GM19397 (cell line): Measurements from ENCODE around the gene MOK.

ENCODE experiments used
- ATAC-seq: cut with Tn5 transposase; IDR thresholded peaks from one replicate; pipeline ENCODE4 v1.9.1; 2021; ENCODE audit warnings: mild to moderate bottlenecking, moderate library complexity; ENCODE audit not compliant: unreplicated experiment

Gene MOK

GRCh38 chr14:102210421-102211042, 94.4 kb downstream of the MOK start:
- ATAC-seq = no peak

DNA sequence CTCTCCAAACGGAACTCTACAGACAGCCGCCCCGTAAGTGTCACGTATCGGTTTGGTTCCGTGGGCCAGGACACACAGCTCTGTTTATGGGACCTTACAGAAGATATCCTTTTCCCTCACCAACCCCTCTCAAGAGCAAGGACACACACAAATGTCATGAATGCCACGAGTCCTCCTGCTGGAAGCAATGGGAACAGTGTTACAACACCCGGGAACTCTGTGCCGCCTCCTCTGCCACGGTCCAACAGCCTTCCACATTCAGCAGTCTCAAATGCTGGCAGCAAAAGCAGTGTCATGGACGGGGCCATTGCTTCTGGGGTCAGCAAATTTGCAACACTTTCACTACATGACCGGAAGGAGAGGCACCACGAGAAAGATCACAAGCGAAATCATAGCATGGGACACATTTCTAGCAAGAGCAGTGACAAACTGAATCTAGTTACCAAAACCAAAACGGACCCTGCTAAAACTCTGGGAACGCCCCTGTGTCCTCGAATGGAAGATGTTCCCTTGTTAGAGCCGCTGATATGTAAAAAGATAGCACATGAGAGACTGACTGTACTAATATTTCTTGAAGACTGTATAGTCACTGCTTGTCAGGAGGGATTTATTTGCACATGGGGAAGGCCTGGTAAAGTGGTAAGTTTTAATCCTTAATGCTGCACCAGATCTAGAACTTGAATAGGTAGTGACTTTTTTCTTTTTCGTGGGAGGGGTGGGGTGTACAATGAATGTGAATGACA, 95.6 kb downstream of the MOK start:
- no peak for ATAC-seq

DNA sequence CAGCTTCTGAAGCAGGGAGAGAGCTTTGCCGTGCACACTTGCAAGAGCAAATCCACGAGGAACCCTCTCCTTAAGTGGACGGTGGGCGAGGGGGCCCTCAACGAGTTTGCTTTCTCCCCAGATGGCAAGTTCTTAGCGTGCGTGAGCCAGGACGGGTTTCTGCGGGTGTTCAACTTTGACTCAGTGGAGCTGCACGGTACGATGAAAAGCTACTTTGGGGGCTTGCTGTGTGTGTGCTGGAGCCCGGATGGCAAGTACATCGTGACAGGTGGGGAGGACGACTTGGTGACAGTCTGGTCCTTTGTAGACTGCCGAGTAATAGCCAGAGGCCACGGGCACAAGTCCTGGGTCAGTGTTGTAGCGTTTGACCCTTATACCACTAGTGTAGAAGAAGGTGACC, 96.2 kb downstream of the MOK start:
- no peak for ATAC-seq

GRCh38 chr14:102207831-102208365, 97.1 kb downstream of the MOK start:
- ATAC-seq = no peak

- no peak for ATAC-seq
Observed at GRCh38 chr14:102206918-102207317, 98.0 kb downstream of the MOK start.

GRCh38 chr14:102205560-102205959, 99.4 kb downstream of the MOK start:
- no peak for ATAC-seq

DNA sequence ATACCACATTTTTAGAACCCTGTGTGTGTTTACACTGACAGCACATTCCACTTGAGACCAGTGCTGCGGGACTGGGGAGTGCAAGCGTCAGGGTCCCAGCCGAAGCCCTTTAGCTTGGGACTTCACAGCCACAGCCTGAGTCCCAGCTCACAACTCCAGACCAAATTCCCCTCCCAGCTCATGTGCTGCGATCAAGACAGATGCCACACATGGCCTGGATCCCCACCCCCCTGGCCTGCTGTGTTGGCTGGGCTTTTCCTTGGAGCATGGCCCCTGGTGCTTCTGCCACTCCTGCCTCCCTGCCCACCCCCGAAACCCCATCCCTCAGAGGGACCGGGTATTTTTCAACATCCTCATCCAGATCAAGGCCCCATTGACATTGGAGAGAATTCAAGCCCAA, 101.6 kb downstream of the MOK start:
- ATAC-seq = no peak

GRCh38 chr14:102202944-102203343, 102.0 kb downstream of the MOK start:
- ATAC-seq = no peak

GRCh38 chr14:102201776-102202175, 103.2 kb downstream of the MOK start:
- no peak for ATAC-seq

- ATAC-seq = no peak
Observed at GRCh38 chr14:102201353-102201738, 103.6 kb downstream of the MOK start.

DNA sequence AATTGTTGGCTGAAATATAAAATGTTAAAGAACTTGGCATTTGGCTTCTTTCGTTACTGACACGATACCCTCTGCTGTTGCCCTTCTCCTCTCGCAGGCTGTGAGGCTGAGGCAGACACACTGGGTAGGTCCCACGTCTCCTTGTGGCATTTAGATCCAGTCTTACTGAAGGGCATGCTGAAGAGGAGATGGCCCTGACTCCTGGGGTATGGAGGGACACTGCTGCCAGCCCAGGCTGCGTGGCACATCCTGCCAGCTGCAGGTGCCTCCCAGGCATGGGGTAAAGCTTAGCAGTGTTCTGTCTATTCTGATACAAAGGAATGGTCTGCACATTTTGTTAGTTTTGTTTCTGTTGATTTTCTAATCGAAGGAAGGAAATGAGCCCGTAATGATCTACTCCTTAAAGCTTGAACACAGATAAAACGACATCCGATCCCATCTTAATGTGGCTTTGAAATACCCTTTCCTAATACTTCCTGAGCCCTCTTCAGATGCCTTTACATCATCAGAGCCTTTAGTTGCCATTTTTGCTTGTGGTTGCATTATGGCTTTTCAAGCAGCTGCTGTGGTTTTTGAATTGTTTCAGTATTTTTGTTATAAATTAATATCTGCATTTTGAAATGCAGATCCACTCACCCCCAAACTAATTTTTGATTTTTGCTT, 104.1 kb downstream of the MOK start:
- ATAC-seq = no peak

DNA sequence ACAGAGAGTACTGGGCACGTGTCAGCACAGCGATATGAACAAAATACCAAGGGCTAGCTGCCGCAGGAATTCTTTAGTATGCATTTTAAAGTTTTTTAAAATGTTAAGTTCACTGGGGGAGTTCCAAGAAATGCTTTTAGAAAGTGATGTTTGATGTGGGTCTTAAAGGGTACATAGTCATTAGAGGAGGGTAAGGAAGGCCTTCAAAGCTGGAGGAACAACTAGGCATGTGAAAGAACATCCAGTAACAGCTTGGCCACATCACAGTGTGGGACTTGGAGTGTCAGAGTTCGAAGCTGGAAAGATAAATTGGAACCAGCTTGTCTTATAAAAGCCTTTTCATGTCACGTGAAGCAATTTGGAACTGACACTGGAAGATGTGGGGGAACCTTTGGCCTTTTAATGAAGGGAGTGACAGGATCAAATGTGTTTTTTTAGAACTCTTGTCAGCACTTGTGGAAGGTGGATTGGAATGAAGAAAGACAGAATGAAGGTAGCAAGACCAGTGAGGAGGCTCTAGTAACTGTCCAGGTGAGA, 107.6 kb downstream of the MOK start:
- ATAC-seq = no peak

- ATAC-seq = no peak
Observed at GRCh38 chr14:102196902-102197230, 108.1 kb downstream of the MOK start.

DNA sequence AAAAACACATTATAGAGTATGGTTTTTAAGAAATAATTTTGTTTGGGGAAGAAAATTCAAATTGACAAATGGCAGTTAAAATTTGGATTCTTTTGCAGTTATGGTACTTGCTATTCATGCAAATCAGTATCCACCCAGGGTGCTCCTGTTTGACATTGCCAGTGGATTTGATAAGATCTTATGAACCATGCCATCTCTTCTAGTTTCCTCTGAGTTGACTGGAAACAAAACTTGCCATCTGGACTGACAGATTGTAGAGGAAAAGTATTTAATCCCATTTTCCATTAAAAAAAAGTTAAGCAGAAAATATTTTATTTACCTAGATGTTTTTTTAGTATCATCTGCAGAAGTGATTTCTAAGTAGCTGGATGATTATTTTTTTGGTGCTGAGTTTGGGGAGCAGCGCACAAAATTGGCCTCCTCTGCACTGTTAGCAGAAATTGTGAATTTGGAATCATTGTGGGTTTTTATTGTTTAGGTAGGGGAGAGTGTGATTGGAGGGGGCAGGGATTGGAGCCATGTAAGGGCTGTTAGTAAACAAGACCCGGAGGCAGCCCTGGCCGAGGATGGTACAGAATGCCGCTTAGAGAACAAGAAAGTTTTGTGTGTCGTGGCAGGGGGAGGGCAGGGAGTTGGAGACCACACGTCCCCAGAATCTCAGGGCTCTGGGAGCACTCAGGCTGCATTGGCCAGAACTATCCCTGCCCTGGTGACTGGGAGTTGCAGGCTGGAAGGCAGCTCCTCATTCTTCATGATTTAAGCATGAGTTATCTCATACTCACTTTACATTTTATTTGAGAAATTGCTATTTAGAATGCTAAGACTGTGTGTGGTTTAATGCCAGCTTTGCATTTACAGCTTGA, 108.7 kb downstream of the MOK start:
- no peak for ATAC-seq

DNA sequence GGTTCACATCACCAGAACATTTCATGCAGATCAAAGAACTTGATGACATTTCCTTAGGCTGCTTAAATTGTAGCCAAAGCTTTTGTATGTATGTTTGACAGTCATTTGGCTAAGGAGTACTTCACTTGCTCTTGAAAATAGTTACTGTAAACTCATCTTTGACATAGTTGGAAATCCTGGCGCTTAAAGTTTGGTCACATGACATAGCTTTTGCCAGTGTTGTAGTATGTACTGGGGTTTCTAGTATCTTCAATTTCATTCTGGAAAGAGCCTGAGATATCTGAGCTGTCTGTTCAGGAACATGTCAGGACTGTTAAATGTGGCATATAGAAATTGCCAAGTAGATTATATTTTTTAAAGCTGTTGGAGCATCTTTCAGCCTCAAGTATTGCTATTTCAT, 109.5 kb downstream of the MOK start:
- no peak for ATAC-seq

DNA sequence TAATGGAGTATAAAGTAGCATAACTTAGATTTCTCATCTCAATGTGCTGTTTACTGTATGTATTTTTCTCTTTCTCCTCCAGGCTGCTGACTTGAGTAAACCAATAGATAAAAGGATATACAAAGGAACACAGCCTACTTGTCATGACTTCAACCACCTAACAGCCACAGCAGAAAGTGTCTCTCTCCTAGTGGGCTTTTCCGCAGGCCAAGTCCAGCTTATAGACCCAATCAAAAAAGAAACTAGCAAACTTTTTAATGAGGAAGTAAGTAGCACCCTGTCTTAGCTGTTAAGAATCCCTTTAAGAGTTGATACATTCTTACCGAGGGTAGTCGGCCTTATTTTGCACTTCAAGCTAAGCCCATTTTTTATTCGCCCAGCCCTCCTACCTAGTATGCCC, 110.1 kb downstream of the MOK start:
- ATAC-seq = no peak

- no peak for ATAC-seq
Observed at GRCh38 chr14:102192840-102193502, 112.0 kb downstream of the MOK start.

DNA sequence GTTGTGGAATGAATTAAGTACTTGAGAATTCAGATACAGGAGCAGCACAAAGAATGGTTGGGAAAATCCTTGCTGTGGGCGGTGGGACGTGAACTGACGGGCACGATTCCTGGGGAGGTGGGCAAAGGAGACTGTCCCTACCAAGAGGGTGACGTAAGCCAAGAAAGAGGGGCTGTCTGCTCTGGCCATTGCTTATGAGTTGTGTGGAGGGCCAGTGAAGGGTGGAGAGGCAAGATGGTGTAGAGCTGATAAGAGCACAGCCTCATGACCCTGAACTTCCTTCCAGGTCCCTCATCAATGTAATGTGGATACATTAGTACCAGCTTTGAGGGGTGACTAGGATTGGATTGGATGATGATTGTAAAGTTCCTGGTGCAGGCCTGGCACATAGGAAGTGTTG, 115.1 kb downstream of the MOK start:
- no peak for ATAC-seq

GRCh38 chr14:102188187-102188586, 116.8 kb downstream of the MOK start:
- ATAC-seq = no peak

GRCh38 chr14:102187568-102188001, 117.4 kb downstream of the MOK start:
- ATAC-seq = no peak
